RCC 7860 (cell line): Measurements from ENCODE around the gene BCAS3.
"Not testable (repeated sequence)": the region's sequence is repeated elsewhere in the genome, so short reads cannot be mapped to it uniquely, and the experiment has no call there.

Source experiments
- DNase-seq: peaks from one replicate; pipeline ENCODE4 v3.0.0-alpha.2; 2015; ENCODE audit warnings: low spot score
- FAIRE-seq: peaks from 2 replicates; lab custom pipeline; 2012; peaks lifted over from hg19 to GRCh38; lab: Jason Lieb, UNC

The BCAS3 gene

DNA sequence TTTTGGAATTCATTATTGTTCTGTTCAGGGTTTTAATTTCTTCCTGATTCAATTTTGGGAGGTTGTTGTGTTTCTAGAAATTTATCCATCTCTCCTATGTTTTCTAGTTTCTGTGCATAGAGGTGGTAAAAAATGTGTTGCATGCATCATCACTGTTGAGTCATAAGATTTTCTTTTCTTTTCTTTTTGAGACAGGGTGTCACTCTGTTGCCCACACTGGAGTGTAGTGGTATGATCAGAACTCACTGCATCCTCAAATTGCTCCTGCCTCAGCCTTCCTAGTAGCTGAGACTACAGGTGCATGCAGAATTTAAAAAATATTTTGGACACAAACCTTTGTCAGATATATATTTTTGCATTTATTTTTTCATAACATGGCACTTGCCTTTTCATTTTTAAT lies 184.8 kb downstream of the BCAS3 start:
- no peak for DNase-seq
- no peak for FAIRE-seq

DNA sequence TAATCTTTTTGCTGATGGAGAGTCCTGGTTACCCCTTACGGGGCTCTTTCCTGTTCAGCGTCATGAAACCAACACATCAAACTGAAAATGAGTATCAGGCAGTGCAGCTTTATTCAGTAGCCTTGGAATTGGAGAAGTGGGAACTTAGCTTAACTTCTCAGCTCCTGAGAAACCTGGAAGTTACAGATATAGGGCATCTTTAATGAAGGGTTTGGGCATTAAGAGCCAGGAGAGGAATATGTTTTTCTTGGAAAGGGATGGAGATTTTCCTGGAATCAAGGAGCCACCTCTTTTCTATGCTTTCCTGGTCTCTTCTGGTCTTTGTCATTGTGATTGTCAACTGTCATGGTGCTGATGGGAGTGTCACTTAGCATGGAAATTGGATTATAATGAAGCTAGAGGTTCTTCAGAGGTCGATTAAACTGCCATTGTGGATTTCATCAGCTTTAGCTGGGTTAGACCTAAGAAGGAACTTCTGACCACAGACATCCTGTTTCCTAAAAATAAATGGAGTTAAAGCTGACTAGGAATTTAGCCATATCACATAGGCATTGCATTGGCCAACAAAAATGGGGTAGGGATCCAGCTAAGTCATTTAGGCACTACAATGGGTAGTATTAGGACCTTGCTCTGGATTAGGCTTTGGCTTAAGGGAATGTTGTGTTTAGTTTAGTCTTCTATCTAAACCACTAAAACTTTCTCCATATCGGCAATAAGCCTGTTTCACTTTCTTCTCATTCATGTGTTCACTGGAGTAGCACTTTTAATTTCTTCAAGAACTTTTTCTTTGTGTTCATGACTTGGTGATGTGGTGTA lies 186.4 kb downstream of the BCAS3 start:
- DNase-seq (no peak), FAIRE-seq (no peak)

DNA sequence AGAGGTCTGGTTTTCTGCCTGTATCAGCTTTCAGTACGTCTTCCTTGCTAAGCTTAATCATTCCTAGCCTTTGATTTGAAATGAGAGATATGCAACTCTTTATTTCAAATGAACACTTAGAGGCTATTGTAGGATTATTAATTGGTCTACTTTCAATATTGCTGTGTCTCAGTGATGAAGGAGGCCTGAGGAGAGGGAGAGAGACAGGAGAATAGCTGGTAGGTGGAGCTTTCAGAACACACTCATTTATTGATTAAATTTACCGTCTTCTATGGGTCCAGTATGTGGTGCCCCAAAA lies 187.0 kb downstream of the BCAS3 start:
- DNase-seq = no peak
- no peak for FAIRE-seq

DNA sequence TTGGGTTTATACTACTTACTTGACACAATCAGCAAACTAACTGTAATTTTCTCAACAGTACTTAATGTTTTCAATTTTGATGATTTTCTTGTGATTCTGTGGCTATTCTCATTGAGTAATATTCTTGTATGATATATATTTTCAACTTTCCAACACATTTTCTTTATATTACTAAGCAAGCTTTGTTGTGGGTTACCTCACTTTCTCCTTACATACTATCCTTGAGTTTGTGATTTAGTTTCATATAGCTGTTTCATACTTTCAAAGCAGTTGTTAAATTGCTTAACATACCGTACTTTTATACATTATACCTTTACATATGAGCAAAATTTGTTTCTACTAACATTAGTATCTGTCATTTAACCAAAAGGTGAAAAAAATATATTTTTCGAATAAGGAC lies 197.1 kb downstream of the BCAS3 start:
- FAIRE-seq = peak; percentile 4
- no peak for DNase-seq

DNA sequence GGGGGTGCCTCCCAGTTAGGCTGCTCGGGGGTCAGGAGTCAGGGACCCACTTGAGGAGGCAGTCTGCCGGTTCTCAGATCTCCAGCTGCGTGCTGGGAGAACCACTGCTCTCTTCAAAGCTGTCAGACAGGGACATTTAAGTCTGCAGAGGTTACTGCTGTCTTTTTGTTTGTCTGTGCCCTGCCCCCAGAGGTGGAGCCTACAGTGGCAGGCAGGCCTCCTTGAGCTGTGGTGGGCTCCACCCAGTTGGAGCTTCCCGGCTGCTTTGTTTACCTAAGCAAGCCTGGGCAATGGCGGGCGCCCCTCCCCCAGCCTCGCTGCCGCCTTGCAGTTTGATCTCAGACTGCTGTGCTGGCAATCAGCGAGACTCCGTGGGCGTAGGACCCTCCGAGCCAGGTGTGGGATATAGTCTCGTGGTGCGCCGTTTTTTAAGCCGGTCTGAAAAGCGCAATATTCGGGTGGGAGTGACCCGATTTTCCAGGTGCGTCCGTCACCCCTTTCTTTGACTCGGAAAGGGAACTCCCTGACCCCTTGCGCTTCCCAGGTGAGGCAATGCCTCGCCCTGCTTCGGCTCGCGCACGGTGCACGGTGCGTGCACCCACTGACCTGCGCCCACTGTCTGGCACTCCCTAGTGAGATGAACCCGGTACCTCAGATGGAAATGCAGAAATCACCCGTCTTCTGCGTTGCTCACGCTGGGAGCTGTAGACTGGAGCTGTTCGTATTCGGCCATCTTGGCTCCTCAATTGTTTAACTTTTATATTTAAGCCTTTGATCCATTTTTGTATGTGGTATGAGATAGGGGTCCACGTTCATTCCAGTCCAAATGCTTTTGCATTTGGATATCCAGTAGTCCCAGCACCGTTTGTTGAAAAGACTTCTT lies 209.3 kb downstream of the BCAS3 start:
- not testable (repeated sequence) for FAIRE-seq, DNase-seq

DNA sequence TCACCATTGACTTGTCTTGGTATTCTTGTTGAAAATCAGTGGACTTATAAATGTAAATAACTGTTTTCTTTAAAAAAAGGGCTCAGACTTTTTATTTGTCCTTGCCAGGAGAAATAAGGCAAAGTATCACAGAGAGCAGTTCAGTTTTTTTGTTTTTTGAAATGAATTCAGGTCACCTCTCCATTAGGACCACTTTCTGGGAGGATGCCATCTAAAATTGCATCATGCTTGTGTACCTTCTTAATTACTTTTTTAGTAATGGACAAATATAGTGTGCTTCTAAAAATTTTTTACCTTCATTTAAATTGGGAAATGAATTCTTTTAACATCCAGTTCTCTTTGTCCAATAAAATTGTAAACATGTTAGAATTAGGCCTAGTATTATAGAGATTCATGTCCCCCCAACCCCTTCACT lies 210.0 kb downstream of the BCAS3 start:
- no peak for FAIRE-seq
- DNase-seq = no peak

DNA sequence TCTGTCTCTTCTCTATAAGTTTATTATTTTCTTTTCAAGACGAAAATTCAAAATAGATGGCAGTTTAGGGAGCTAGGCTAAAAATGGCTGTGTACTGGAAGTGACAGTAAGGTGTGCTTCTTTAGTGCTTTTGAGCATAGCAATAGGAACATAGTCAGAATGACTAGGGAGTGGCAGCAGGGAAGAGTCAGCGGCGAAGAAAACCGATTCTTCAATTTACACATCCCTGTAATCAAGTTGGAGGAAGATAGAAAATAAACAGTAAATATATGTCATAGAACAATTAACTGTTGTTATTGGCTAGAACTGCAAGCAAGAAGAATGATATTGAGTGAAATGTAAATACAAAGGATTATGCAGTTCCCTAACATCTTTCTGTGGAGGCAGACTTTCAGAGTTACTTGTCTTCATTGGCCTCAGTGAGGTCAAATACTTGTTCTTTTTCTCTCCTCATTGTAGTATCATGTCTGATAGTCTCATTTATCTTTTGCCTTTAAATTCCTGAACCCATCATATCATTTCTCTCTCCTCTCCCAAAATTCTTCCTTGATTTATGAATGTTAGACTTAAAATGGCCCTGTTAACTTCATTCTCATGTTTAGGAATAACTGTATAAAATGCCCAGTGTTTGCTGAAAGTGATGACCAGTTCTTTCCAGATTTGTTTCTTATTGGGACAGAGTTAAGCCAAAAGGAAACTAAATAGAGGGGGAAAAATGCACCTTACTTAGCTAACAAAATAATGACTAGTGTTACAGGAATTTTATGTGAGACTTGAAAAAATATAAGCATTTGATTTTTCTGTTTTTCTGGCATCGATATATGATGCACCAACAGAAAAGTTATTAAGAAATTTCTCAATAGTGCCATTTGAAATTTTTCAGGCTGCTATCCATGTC lies 211.4 kb downstream of the BCAS3 start:
- DNase-seq (no peak), FAIRE-seq (no peak)

DNA sequence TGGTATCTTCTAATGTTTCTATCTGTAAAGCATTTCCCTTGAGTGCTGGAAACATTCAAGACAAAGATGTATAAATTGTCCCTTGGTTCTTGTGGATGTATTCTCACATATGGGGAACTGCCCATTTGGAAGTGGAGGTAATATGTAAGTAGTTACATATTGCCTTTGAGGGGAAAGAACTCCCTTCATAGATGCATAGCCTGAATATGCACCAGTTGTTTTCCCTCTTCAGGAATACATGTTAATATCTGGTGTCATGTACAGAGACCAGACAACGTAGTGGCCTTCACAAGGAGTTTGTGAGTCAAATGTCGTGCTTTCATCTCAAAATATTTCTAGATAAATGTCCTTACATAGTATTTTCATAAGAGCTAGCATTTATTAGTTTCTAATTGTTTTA lies 213.5 kb downstream of the BCAS3 start:
- FAIRE-seq (no peak), DNase-seq (no peak)

DNA sequence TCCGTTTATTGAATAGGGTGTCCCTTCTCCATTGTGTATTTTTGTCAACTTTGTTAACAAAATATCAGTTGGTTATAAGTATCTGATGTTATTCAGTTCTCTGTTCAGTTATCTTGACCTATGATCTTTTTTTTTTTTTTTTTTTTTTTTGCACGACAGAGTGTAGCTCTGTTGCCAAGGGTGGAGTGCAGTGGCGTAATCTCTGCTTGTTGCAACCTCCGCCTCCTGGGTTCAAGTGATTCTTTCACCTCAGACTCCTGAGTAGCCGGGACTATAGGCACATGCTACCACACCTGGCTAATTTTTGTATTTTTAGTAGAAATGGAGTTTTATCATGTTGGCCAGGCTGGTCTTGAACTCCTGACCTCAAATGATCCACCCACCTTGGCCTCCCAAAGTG lies 215.8 kb downstream of the BCAS3 start:
- DNase-seq (no peak), FAIRE-seq (no peak)

DNA sequence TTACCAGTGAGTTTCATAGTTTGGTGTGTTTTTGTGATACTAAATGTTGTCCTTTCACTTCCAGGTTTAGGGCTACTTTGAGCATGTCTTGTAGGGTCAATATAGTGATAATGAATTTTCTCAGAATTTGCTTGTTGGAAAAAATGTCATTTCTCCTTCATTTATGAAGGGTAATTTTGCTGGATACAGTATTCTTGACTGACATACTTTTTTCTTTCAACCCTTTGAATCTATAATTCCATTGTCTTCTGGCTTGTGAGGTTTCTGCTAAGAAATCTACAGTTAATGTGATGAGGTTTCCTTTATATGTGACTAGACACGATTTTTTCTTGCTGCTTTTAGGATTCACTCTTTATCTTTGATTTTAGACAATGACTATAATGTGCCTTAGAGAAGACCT lies 219.3 kb downstream of the BCAS3 start:
- no peak for DNase-seq
- FAIRE-seq = no peak

DNA sequence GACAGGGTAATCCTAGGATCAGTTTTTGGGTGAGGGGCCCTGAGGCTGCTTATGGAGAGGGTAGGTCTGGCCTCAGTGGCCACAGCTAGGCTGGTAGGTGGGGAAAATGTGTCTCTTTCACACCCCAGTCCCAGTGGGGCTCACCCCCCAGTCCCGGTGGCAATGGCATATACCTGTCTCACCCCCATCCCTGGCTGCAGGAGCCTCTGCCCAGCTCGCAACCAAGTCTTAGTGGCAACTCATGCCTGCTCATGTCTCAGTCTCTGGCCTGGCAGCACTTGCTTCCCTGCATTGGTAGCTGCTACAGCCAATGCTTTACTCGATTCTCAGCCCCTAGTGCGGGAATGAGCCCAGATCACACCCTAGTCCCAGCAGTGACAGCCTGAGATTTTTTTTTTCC lies 221.5 kb downstream of the BCAS3 start:
- no peak for FAIRE-seq
- DNase-seq = no peak

DNA sequence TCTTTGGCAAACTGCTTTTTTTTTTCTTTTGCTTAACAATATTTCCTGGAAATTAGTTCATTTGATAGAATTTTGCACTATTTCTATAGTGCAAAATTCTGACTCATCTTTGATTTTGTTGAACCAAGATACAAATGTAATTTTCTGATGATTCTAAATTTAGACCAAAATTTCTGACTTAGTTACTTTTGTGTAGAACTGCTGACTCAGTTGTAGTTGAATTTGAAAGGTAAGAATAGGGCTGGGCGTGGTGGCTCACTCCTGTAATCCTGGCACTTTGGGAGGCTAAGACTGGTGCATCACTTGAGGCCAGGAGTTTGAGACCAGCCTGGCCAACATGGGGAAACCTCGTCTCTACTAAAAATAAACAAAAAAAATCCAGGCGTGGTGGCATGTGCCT lies 223.0 kb downstream of the BCAS3 start:
- DNase-seq (no peak), FAIRE-seq (no peak)

DNA sequence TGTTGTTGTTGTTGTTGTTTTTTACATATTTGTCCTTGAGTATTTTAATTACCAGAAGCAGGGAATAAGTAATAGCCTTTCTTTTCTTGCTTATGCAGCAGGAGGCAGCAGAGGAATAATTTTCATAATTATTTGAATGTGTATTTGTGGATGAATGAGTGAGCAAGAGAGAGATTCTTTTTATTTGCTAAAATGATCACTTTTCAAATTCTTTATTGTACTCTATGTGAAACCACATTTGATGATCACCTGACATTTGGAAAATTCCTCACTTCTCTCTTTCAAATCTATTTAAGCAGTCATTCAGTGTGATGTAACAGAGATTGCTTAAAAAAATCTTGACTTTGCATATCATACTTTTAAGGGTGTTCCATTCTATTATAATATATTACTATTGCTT lies 223.6 kb downstream of the BCAS3 start:
- FAIRE-seq (no peak), DNase-seq (no peak)

DNA sequence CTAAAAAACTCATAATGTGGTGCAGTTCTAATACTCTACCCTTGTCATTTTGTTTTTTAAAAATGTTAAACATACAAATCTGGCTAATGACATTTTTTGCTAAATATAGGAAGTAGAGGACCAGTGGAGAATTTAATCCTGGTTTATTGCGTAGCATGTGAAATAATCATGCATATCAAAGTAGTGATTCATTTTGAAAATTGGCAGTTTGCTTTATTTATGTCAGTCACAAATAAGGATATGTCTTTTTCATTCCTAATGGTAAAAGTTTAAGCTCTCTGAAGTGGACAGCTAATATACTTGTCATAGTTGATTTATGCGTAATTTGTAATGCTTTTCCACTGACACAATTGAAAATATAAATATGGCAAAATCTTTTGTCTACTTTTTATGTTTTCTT lies 224.2 kb downstream of the BCAS3 start:
- DNase-seq (no peak), FAIRE-seq (no peak)

DNA sequence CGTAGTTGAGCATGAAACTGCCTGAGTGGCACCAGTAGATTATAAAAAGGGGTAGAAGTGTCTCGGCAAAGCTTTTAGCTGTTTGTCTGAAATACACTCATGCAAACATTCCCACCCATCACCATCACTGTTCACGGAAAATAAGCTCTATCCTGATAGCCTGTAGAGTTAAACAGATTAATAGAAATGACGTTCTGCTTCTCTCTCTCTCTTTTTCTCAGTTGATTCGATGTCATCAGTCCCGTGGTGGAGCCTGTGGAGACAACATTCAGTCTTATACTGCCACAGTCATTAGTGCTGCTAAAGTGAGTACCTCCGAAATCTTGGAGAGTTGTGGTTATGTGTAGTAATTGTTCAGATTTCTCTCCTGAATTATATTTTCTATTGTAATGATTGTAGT lies 224.7 kb downstream of the BCAS3 start:
- FAIRE-seq (no peak), DNase-seq (no peak)

DNA sequence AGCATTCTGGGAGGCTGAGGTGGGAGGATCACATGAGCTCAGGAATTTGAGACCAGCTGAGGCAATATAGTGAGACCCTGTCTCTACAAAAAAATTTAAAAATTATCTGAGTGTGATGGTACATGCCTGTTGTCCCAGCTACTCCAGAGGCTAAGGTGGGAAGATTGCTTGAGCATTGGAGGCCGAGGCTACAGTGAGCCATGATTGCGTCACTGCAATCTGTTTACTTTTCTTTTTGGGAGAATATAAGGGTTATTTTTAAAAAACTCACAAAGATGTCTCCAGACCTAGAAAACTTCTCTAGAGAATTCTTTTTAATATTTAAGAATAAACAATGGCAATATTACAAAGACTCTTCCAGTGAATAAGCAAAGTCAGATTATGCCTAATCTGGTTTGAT lies 226.9 kb downstream of the BCAS3 start:
- no peak for DNase-seq
- no peak for FAIRE-seq

DNA sequence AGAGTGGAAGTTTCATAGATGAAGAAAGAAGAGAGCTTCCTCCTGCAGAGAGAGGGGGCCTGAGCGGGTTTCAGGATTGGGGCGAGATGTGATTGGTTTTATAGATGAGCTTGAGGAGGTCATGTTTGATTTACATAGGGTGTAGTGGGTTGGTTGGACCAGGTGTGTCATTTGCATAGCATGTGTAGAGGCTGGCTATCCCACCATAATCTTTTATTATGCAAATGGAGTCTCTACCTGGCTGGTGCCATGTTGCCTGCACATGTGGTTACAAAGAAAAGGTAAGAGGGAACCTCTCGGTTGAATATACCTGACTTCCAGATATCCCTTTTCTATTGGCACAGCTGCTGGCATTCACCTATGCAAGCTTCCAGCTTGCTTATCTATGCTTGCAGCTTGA lies 228.1 kb downstream of the BCAS3 start:
- no peak for FAIRE-seq
- no peak for DNase-seq

DNA sequence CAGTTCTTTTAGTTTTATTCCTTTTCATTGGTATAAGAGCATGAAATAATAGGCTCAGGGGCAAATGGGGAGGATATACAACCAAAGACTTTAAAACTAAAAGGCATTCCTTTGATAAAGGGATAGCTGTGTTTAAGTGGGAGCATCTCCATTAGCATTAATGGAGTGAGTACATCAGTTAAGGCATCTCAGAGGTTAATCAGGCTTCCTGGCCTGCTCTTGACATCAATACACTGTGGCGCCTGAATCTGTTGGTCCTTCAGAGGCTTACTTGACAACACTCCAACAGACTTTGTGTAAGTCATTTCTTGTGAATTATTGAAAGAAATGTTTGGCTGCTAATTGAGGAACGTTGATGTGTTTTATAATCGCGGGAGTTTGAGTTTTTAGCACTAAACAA lies 230.7 kb downstream of the BCAS3 start:
- no peak for FAIRE-seq
- DNase-seq = no peak

DNA sequence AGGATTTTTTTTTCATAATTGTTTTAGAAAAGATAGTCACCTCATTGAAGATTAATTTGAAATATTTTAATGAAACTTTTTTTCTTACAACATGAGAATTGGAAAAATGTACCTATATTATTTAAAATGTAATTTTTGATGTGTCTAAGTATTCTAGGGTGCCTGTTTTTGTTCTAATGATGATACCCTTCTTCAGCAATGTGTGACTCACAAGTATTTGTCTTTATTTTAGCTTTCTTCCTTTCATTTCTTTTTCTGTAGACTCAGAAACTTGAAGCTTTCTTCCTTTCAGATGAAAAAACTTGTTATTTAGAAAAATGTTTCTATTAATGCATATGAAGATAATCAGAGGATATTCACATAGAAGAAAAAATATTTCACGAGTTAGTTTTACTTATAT lies 231.8 kb downstream of the BCAS3 start:
- DNase-seq (no peak), FAIRE-seq (no peak)

DNA sequence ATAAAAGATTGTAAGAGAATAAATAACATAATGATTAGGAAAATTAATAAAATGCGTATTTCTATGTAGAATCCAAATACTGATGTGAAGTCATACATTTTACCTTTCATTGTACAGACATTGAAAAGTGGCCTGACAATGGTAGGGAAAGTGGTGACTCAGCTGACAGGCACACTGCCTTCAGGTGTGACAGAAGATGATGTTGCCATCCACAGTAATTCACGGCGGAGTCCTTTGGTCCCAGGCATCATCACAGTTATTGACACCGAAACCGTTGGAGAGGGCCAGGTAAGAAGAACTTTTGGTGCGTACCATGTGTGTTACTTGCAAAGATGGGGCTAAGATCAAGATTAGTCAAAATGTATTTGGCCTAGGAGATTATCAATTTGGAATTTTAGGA lies 232.8 kb downstream of the BCAS3 start:
- FAIRE-seq (no peak), DNase-seq (no peak)

DNA sequence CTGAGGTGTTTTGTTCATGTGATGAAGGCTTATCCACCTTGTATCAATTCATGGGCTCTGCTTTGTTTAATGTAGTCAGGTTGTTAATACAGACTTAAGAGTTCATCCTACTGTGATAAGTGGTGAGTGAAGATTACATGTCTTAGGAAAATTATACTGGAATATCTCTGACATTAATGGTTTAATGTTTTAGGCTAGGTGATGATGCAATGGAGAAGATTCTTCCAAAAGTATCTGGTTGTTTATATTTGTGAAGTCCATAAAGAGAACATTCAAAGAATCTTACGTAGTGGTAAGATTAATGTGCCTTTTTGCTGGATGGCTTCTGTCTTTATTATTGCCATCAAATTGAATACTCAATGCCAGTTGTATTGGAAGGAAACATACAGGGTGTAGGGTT lies 236.4 kb downstream of the BCAS3 start:
- DNase-seq = no peak
- FAIRE-seq = no peak
